Measurements from ENCODE around the gene GNB1L. TPM values are rescaled to one million over a fixed set of nuclear protein-coding genes. Genes with fewer than 3 reads are reported as not detected.

Gene GNB1L
- total and polyA plus RNA-seq, 9 of the 15 experiments (the other 6 are each of a cell fraction or from before 2014, with no cell fraction given): 0.56 to 50.5 (median 10.2) TPM

DNA sequence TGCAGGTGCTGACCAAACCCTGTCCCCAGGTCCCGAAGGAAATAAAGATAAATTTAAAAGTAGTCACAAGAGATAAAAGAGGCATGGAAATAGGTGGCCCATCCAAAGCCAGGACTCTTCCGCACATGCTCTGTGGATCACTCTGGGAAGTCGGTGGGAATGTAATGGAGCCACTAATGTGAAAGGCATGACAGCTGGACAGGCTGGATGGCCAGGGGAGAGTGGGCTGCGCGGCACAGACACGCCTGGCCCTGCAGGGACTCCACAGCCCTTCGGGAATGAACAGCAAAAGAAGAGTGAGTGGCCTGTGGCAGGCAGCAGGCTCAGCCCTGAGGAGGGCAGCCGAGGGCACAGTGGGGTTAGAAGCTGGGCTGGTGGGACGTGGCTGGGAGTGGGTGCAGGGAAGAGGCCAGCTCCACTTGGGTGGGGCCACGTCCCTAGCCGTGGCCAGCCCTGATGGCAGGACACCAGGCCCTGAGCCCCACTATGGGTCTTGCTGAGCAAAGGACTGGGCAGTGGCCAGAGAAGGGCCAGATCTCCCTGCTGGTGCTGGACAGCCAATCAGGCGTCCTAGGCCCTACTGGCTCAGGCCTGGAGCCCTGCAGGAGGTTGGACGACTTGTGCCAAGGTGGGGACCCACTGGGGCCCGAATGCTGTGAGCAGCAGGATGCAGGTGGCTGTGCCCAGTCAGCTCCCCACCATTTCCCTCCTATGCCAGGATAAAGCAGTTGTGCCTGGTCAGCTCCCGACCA lies 31.3 kb upstream of the GNB1L start (continued):
- TF ChIP-seq, protein P1, sequence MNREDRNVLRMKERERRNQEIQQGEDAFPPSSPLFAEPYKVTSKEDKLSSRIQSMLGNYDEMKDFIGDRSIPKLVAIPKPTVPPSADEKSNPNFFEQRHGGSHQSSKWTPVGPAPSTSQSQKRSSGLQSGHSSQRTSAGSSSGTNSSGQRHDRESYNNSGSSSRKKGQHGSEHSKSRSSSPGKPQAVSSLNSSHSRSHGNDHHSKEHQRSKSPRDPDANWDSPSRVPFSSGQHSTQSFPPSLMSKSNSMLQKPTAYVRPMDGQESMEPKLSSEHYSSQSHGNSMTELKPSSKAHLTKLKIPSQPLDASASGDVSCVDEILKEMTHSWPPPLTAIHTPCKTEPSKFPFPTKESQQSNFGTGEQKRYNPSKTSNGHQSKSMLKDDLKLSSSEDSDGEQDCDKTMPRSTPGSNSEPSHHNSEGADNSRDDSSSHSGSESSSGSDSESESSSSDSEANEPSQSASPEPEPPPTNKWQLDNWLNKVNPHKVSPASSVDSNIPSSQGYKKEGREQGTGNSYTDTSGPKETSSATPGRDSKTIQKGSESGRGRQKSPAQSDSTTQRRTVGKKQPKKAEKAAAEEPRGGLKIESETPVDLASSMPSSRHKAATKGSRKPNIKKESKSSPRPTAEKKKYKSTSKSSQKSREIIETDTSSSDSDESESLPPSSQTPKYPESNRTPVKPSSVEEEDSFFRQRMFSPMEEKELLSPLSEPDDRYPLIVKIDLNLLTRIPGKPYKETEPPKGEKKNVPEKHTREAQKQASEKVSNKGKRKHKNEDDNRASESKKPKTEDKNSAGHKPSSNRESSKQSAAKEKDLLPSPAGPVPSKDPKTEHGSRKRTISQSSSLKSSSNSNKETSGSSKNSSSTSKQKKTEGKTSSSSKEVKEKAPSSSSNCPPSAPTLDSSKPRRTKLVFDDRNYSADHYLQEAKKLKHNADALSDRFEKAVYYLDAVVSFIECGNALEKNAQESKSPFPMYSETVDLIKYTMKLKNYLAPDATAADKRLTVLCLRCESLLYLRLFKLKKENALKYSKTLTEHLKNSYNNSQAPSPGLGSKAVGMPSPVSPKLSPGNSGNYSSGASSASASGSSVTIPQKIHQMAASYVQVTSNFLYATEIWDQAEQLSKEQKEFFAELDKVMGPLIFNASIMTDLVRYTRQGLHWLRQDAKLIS (CRISPR knock-in tag; IDR thresholded peaks at IDR 0.05): no peak
- TF ChIP-seq SMARCC2 (IDR thresholded peaks at IDR 0.05; ENCODE audit: low read depth) (no peak), MAFF (IDR thresholded peaks at IDR 0.05; ENCODE audit: low read length) (no peak), RFX7 (CRISPR knock-in tag; IDR thresholded peaks at IDR 0.05) (no peak), DIDO1 (tag; IDR thresholded peaks at IDR 0.05; ENCODE audit: low read depth) (no peak), ZNF347 (CRISPR knock-in tag; IDR thresholded peaks at IDR 0.05; ENCODE audit: low read depth) (0 out of 2 replicates have a peak, but pooled peaks have one; percentile 21), PURB (CRISPR knock-in tag; IDR thresholded peaks at IDR 0.05; ENCODE audit: low read depth) (no peak), RHOXF2B (CRISPR knock-in tag; conservative IDR thresholded peaks at IDR 0.05) (no peak), BCOR (IDR thresholded peaks at IDR 0.05) (no peak), CBX2 (IDR thresholded peaks at IDR 0.05; ENCODE audit: insufficient read depth, low read length, poor library complexity, severe bottlenecking) (no peak), ZBTB8A (IDR thresholded peaks at IDR 0.05; ENCODE audit: partially characterized antibody) (no peak), SAFB (IDR thresholded peaks at IDR 0.05; ENCODE audit: borderline replicate concordance, low read depth, low read length) (no peak), PTRF (tag; IDR thresholded peaks at IDR 0.05) (no peak), ZNF175 (CRISPR knock-in tag; IDR thresholded peaks at IDR 0.05; ENCODE audit: low read depth) (no peak), KLF6 (CRISPR knock-in tag; IDR thresholded peaks at IDR 0.05; ENCODE audit: borderline replicate concordance) (0 out of 2 replicates have a peak, but pooled peaks have one; percentile 18), KLF1 (tag; IDR thresholded peaks at IDR 0.05) (no peak), TRIM28 (IDR thresholded peaks at IDR 0.05) (no peak), ZNF121 (CRISPR knock-in tag; conservative IDR thresholded peaks at IDR 0.05) (no peak)
- TF ChIP-seq, protein P2, sequence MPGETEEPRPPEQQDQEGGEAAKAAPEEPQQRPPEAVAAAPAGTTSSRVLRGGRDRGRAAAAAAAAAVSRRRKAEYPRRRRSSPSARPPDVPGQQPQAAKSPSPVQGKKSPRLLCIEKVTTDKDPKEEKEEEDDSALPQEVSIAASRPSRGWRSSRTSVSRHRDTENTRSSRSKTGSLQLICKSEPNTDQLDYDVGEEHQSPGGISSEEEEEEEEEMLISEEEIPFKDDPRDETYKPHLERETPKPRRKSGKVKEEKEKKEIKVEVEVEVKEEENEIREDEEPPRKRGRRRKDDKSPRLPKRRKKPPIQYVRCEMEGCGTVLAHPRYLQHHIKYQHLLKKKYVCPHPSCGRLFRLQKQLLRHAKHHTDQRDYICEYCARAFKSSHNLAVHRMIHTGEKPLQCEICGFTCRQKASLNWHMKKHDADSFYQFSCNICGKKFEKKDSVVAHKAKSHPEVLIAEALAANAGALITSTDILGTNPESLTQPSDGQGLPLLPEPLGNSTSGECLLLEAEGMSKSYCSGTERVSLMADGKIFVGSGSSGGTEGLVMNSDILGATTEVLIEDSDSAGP (CRISPR knock-in tag; IDR thresholded peaks at IDR 0.05): no peak
- TF ChIP-seq, protein P3, sequence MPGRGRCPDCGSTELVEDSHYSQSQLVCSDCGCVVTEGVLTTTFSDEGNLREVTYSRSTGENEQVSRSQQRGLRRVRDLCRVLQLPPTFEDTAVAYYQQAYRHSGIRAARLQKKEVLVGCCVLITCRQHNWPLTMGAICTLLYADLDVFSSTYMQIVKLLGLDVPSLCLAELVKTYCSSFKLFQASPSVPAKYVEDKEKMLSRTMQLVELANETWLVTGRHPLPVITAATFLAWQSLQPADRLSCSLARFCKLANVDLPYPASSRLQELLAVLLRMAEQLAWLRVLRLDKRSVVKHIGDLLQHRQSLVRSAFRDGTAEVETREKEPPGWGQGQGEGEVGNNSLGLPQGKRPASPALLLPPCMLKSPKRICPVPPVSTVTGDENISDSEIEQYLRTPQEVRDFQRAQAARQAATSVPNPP (IDR thresholded peaks at IDR 0.05; ENCODE audit: borderline replicate concordance, insufficient read depth, insufficient read length): no peak
- TF ChIP-seq, protein P4, sequence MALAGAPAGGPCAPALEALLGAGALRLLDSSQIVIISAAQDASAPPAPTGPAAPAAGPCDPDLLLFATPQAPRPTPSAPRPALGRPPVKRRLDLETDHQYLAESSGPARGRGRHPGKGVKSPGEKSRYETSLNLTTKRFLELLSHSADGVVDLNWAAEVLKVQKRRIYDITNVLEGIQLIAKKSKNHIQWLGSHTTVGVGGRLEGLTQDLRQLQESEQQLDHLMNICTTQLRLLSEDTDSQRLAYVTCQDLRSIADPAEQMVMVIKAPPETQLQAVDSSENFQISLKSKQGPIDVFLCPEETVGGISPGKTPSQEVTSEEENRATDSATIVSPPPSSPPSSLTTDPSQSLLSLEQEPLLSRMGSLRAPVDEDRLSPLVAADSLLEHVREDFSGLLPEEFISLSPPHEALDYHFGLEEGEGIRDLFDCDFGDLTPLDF (CRISPR knock-in tag; IDR thresholded peaks at IDR 0.05): 0 out of 2 replicates have a peak, but pooled peaks have one; percentile 49
